Right ventricle myocardium inferior (tissue), 1 donor: ENCODE results near the gene RUNX2. TPM values are rescaled to one million over a fixed set of nuclear protein-coding genes. Genes with fewer than 3 reads are reported as not detected.

Experiments used
- ATAC-seq: fragments of 200-7000 bp; cut with Tn5 transposase; one replicate; pipeline ENCODE4 v1.9.1; 2020; ENCODE audit warnings: mild to moderate bottlenecking, moderate library complexity
- DNase-seq: peaks from one replicate; pipeline ENCODE4 v3.0.0; 2021; ENCODE audit errors: missing footprints
- intact Hi-C: fragments of 100-400 bp; cut with DNase I; formaldehyde crosslinking; loops from one replicate; pipeline ENCODE4 v1.11.0; 2022
- total RNA-seq: library from RNA; stranded (reverse); fragmentation: NEBNext Ultra II Directional; extraction: Animal tissue kit (Norgen Biotek cat#: 25700); gene quantifications from one replicate; pipeline ENCODE4 v1.2.1, GENCODE V29; 2021
- donor health status: DM: no; HTN: yes; CAD: no; lungs with severe emphysema.

Gene RUNX2
- total RNA-seq, 1 donor from 2014 or later: 0.43 TPM

GRCh38 chr6:45712076-45712475 is 383.9 kb downstream of the RUNX2 start:
- ATAC-seq (no peak), DNase-seq (no peak)
- intact Hi-C loops: loop anchor here (5.0 kb wide), 2 partner anchors 335 to 1235 kb away; partner anchors contain the start of gene SUPT3H

GRCh38 chr6:45712786-45713185 is 384.7 kb downstream of the RUNX2 start:
- ATAC-seq (no peak), DNase-seq (no peak)
- intact Hi-C loops: loop anchor here (5.0 kb wide), 2 partner anchors 335 to 1235 kb away; partner anchors contain the start of gene SUPT3H

Other genes starting within 250 kb of the RUNX2 start
- gene SUPT3H, start 49.6 kb downstream of the RUNX2 start, total RNA-seq: 3.2 TPM